Stimulated activated CD8-positive, alpha-beta memory T cell treated with anti-CD3 and anti-CD28 coated beads, Interleukin-7, amount 100 ng/mL, for 24 hours (primary cell): Measurements from ENCODE around the gene SCNN1A.
A peak's percentile ranks its signal among the peaks of the same experiment; 100 is the strongest.

ENCODE experiments used
- DNase-seq: peaks from one replicate; pipeline ENCODE4 v3.0.0-alpha.2; 2020; ENCODE audit warnings: low read depth

The SCNN1A gene

GRCh38 chr12:6368906-6369525 lies 6.3 kb downstream of the SCNN1A start:
- no peak for DNase-seq

DNA sequence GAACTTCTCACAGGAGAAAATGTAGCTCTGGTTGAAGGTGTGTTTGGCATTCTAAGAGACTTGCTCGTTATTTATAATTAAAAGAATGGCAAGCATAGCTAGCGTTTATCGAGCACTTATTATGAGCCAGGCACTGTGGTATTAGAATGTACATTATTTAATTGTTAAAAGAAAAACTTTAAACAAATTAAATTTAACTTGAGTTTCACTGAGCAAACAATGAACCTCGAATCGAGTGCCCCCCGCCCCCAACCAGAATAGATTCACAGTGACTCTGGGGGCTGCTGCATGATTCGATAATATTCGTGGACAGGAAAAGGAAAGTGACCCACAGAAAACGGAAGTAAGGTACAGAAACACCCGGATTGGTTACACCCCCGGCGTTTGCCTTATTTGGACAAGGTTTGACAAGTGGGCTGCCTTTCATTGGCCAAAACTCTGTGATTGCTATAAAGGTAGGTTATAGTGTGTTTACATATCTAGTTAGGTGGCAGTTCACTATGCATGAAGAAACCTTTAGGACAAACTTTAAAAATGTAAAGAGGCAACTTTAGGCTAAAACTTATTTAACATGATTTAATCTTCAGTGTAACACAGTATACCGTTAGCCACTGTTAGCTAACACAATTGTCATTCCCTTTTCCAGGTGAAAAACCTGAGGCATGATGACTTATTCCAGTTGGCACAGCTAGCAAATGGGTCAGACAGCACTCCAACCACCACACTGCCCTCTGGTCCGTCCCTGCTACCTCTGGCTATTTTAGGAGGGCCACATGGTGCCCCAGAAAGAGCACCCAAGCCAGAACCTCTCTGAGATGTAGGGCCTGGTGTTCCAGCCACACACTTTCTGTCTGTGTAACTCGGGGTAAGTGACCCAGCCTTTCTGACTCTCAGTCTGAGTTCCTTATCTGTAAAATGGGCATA lies 7.1 kb downstream of the SCNN1A start:
- DNase-seq, result no peak

DNA sequence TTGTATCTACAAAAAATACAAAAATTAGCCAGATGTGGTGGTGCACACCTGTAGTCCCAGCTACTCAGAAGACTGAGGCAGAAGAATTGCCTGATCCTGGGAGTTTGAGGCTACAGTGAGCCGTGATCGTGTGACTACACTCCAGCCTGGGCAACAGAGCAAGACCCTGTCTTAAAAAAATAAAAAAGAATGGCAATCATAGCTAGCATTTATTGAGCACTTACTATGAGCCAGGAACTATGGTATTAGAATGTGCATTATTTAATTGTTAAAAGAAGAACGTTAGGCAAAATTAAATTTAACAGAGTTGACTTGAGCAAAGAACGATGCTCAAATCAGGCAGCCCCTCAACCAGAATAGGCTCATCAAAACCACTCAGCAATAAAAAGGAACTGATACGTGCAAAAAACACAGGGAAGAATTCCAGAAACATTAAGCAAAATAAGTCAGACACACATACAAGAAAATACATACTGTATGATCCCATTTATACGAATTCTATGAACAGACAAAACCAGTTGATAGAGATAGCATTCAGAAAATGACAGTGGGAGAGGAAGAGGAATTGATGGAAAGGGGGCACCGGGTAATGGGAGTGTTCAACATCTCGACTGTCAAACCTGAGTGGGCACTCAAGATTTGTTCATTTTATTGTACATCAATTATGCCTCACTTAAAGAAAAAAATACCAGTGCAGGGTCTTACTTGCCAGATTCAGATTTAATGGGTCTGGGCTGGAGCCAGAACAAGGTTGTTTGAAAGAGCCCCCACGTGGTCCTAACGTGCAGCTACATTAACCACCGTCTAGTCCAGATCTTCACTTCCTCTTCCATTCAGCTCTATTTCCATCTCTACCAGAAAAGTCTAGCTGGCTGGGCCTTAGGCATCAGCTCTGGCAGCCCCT lies 8.0 kb downstream of the SCNN1A start:
- no peak for DNase-seq

DNA sequence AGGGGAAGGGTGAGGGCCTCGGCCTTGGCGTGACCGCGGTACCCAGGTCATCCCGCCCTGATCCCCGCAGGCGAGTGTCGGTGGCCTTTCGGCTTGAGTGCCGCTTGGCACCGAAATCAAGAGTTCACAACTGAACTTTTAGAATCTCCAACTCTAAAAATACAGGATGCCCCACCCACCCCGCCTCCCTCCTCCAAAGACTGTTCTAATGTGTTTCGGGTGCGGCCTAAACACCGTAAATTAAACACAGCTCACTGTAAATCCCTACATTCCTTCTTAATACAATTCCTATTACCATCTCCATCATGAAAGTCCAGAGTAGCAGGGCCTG lies 11.4 kb downstream of the SCNN1A start:
- no peak for DNase-seq

GRCh38 chr12:6363330-6364043 lies 11.9 kb downstream of the SCNN1A start:
- peak; percentile 46 for DNase-seq

GRCh38 chr12:6363010-6363329 lies 12.4 kb downstream of the SCNN1A start:
- DNase-seq, result no peak

GRCh38 chr12:6362403-6362802 lies 13.0 kb downstream of the SCNN1A start:
- no peak for DNase-seq

- no peak for DNase-seq
Observed at GRCh38 chr12:6361834-6362233, 13.5 kb downstream of the SCNN1A start.

DNA sequence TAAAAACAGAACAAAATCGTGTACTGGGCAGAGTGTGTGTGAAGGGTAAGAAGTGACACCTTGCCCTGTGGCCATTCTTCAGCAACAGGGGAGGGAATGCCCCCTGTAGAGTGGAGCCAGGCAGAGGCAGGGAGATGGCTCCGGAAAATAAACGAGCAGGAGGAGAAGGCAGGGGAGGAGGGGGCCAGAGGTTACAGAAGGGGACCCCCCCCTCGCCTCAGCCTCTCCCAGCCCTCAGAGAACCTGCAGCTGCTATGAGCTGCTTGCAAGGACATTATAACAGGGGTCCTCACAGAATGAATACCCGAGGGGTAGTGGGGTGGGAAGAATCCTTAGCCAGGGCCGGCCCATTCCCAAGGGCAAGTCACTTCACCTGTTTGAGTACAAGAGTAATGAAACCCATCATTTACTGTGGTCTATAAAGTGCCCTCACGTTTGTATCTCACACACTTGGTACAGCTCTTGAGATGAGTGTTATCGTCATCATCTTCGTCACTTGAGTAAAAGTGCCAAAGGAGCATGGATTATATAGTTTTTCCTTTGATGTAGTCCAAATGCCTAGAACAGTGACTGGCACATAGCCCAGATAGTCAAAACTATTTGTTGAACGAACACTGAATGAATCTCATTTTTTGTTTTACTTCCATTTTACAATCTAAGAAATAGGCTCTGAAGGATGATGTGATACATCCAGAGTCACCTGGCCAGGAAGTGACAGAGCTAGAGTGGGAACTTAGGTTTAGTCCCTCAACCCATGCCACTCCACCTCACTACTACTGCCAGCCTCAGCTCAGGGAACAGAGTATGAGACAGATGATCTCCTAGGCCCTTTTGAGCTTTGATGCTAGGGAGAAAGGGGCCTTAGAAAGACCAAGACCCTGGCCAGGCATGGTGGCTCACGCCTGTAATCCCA lies 14.5 kb downstream of the SCNN1A start:
- DNase-seq, result no peak

DNA sequence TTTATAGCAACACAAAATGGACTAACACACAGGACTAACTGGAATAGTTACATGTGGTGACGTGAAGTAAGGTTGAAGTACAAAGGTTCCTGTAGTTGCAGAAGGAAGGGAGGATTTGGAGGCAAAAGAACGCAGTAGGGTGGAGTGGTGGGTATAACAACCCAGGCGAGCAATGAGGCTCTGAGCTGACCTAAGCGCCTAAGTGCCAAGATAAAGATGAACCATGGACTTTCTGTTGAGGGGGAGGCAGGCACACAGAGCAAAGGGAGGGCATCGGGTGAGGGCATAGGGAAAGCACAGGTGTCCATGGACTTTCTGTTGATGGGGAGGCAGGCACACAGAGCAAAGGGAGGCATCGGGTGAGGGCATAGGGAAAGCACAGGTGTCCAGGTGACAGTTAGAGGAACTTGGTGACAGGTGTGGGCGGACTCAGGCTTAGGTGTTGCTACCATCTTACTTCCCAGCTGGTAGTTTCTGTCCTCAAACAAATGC lies 15.2 kb downstream of the SCNN1A start:
- DNase-seq, result no peak

GRCh38 chr12:6358881-6359280 lies 16.5 kb downstream of the SCNN1A start:
- DNase-seq, result no peak

DNA sequence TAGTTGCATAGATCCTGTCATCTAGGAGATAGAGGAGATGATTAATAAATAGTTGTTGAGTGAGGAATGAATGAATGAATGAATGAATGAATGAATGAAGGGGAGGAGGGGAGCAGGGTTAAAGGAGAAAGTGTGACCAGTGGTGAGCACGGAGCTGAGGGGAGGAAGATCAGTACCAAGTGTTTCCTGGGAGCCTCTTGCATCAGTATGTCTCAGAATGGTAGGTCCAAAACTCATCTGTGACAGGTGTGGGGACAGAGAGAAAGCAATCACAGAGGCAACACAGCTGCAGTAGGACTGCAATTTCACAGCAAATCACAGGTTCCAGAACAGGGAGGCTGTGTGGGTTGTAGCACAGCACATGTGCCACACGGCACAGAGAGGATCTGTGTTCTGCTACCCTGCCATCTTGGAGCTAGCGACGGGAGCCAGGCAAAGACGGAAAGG lies 19.0 kb downstream of the SCNN1A start:
- no peak for DNase-seq

GRCh38 chr12:6355491-6356373 lies 19.6 kb downstream of the SCNN1A start:
- DNase-seq, result no peak

DNA sequence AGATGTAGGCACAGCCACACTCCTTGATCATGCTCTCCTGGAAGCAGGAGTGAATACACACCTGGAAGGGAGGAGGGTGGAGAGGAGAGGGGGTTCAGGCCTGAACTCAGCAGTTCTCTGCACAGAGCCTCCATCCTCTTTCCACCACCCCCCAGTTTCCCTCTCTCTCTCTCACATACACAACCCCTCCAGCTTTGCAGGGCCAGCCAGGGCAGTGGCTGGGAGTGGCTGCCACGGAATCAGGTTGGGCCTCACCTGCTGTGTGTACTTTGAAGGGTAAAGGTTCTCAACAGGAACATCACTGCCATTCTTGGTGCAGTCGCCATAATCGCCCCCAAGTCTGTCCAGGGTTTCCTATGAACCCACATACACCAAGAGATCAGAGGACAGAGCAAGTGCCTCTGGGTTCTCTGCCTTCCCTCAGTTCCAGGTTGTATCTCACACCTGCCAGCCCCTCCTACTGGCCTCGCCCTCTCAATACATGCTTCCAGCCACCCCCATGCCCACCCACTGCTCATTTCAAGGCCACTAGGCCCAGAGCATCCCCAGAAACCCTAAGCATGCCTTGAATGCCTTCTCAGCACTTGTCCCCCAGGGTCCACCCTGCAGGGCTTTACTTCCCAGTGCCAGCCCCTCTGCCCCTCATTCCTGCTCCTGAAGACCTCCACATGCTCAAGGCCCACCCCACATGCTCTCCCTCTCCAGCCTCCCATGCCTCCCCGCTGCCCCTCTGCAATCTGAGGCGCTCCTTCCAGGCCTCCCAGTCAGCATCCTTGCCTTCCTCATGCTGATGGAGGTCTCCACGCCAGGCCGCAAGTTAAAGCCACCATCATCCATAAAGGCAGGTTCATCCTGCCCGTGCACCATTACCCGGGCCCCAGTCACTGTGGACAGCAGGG lies 20.6 kb downstream of the SCNN1A start:
- no peak for DNase-seq

DNA sequence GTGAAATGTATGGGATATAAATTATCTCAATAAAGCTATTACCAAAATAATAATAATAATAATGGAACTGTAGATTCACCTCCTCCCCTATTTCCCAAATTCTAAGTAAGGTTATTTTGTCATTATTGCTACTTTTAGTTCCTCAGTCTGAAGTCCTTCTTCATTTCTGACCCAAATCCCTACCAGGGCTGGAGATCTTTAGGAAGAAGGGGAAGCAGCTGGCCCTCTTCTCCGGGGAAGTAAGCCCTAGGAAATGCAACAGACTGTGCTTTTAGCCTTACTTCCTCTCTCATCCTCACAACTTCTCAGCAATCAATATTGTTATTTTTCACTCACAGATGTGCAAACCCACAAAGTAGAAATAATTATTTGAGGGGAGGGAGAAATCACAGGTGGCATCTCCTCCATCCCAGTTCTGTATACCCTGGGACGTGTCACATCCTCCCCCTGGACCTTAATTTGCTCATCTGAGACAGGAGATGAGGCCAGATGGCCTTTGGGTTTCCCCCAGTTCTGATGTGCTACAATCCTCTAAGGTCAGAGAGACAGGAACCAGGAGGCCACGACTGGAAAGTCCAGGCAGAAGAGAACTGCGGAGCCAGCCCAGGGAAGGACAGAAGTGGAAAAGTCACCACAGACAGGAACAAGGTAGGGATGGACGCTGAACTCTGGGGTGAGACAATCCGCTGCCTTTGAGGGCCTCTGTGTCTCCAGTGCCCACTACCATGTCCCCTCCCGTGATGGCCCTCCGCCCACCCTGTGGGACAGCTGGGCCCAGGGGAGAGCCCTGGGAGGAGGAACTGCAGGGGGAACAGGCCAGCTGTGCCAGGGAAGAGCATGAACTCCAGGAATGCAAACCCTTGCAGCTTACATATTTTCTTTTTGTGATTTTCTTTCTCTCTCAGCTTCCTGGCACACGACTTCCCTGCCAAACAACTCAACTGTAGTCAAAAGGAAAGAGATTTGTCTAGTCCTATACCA lies 22.9 kb downstream of the SCNN1A start:
- no peak for DNase-seq

- no peak for DNase-seq
Observed at GRCh38 chr12:6351622-6352021, 23.7 kb downstream of the SCNN1A start.
